K562 (cell line): ENCODE results near the gene PTPRB. TPM values are rescaled to one million over a fixed set of nuclear protein-coding genes. Genes with fewer than 3 reads are reported as not detected.

Experiments
- ARID2 ChIP-seq: fragments of 450-650 bp; IDR thresholded peaks from 2 replicates; pipeline ENCODE4 v1.6.1; 2017; ENCODE audit warnings: antibody characterized with exemption, mild to moderate bottlenecking
- CXXC5 ChIP-seq: fragments of 250-450 bp; sonication (Bioruptor Pico); IDR thresholded peaks from 2 replicates; pipeline ENCODE4 v1.8.0; 2022; ENCODE audit warnings: inconsistent platforms, mild to moderate bottlenecking, moderate library complexity
- PHF20 ChIP-seq: fragments of 450-650 bp; IDR thresholded peaks from 2 replicates; pipeline ENCODE4 v1.6.1; 2018; ENCODE audit not compliant: partially characterized antibody
- RAD21 ChIP-seq, 2 experiments: fragments of 250-450 bp in 1 of 2; fragments of 450-650 bp in 1 of 2; sonication (Bioruptor Pico) in 1 of 2; formaldehyde crosslinking in 1 of 2; IDR thresholded peaks in 1 of 2; conservative IDR thresholded peaks in 1 of 2; 2 replicates each; pipeline versions ENCODE4 v1.4.0 to v1.8.0; 2020 to 2022; ENCODE audit warnings: mild to moderate bottlenecking in 2 of 2, moderate library complexity in 1 of 2
- ZNF668 ChIP-seq: fragments of 250-450 bp; sonication (Bioruptor Pico); IDR thresholded peaks from 2 replicates; pipeline ENCODE4 v1.8.0; 2022; ENCODE audit warnings: mild to moderate bottlenecking, inconsistent platforms
- polyA plus RNA-seq, 8 experiments: library from polyadenylated mRNA; depleted of rRNA in 4 of 8; stranded (reverse) in 5 of 8; unstranded in 3 of 8; fragments of >200 nt; fragmentation: Nextera tagmentation in 2 of 8; fragmentation: Illumina TruSeq in 1 of 8; extraction: Ambion mirVana in 2 of 8; extraction: Trizol in 1 of 8; gene quantifications; 2 replicates each; pipeline versions ENCODE4 v1.2.1 to v1.2.3, GENCODE V29; 2011 to 2014; ENCODE audit warnings: inconsistent platforms in 1 of 8, missing spikeins in 1 of 8
- total RNA-seq, 7 experiments: library from RNA; depleted of rRNA in 6 of 7; stranded (reverse); fragments of >200 nt in 6 of 7; fragmentation: Illumina TruSeq in 2 of 7; extraction: Trizol in 2 of 7; gene quantifications; 2 replicates each; pipeline versions ENCODE4 v1.2.1 to v1.2.3, GENCODE V29; 2011 to 2021; ENCODE audit warnings: low replicate concordance in 1 of 7
- TF ChIP-seq, protein P1 (sequence below), 2 experiments: fragments of 450-650 bp; formaldehyde crosslinking in 1 of 2; IDR thresholded peaks; 2 replicates each; pipeline versions ENCODE4 v1.4.0 to v1.6.1; 2014 to 2020; ENCODE audit warnings: mild to moderate bottlenecking in 2 of 2, borderline replicate concordance in 1 of 2, low read depth in 1 of 2

Gene PTPRB
- total and polyA plus RNA-seq, 9 of the 15 experiments (the other 6 are each of a cell fraction or from before 2014, with no cell fraction given): 0.46 to 5.9 (median 3.1) TPM

DNA sequence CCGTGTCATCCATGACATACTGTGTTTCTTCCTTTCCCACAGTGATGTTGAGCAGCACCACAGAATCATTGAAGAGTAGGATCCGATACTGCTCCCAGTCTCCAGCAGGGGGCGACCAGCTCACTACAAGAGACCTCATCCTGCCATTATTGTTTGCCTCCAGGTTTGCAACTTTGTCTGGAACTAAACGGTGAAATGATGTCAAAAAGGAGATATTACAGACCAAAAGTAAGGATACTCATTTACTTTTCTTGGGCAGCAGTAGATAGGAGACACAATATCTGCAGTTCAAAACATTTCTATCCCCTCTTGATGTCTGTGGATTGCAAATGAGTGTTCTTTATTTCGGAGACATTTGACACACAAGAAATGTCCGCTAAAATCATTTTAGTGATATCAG, 47.2 kb downstream of the PTPRB start (continued):
- TF ChIP-seq, protein P1, sequence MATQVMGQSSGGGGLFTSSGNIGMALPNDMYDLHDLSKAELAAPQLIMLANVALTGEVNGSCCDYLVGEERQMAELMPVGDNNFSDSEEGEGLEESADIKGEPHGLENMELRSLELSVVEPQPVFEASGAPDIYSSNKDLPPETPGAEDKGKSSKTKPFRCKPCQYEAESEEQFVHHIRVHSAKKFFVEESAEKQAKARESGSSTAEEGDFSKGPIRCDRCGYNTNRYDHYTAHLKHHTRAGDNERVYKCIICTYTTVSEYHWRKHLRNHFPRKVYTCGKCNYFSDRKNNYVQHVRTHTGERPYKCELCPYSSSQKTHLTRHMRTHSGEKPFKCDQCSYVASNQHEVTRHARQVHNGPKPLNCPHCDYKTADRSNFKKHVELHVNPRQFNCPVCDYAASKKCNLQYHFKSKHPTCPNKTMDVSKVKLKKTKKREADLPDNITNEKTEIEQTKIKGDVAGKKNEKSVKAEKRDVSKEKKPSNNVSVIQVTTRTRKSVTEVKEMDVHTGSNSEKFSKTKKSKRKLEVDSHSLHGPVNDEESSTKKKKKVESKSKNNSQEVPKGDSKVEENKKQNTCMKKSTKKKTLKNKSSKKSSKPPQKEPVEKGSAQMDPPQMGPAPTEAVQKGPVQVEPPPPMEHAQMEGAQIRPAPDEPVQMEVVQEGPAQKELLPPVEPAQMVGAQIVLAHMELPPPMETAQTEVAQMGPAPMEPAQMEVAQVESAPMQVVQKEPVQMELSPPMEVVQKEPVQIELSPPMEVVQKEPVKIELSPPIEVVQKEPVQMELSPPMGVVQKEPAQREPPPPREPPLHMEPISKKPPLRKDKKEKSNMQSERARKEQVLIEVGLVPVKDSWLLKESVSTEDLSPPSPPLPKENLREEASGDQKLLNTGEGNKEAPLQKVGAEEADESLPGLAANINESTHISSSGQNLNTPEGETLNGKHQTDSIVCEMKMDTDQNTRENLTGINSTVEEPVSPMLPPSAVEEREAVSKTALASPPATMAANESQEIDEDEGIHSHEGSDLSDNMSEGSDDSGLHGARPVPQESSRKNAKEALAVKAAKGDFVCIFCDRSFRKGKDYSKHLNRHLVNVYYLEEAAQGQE (IDR thresholded peaks at IDR 0.05; ENCODE audit: borderline replicate concordance): peak; percentile 89
- TF ChIP-seq, protein P1 (CRISPR knock-in tag; IDR thresholded peaks at IDR 0.05; ENCODE audit: low read depth): no peak
- peak; percentile 53; the same call in 1 of the 2 replicates for TF ChIP-seq ARID2
- peak; percentile 92 to 96 for TF ChIP-seq RAD21 (CRISPR knock-in tag; conservative IDR thresholded peaks at IDR 0.05 in 1 of 2, IDR thresholded peaks at IDR 0.05 in 1 of 2)
- TF ChIP-seq PHF20: no peak
- peak; percentile 49; the same call in 1 of the 2 replicates for TF ChIP-seq CXXC5 (CRISPR knock-in tag)
- TF ChIP-seq ZNF668: no peak
- TF ChIP-seq, all 486 proteins: peak for 33
